ENCODE data around the gene RPS25.

DNA sequence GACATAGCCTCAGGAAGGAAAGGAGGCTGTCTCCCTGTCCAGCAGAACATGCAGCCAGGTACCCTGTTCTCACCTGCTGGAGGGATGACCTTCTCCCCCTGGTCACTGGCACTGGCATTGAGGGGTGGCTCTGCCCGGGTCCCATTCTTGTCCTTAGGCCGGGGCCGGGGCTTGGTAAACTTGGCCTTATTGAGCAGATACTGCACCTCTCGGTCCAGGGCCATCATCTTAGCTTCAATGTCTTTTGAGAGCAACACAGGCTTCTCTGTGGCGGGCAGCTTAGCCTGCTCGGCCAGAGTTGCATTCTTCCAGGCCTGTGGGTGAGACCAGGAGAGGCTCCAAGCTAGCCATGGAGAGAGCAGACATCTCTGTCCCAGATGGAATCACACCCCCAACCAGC is 28.3 kb upstream of the RPS25 start:
- TF ChIP-seq EP300 (IDR thresholded peaks at IDR 0.05; ENCODE audit: low read length) (no peak), CREB1 (IDR thresholded peaks at IDR 0.05) (no peak), CREB1 (CRISPR knock-in tag; IDR thresholded peaks at IDR 0.05) (no peak), POLR2A (conservative IDR thresholded peaks at IDR 0.05) (no peak), USF1 (CRISPR knock-in tag; IDR thresholded peaks at IDR 0.05) (no peak), MBD2 (IDR thresholded peaks at IDR 0.05; ENCODE audit: borderline replicate concordance, low read depth) (no peak), HLTF (IDR thresholded peaks at IDR 0.05) (no peak), HNRNPL (IDR thresholded peaks at IDR 0.05; ENCODE audit: low read depth, low read length) (no peak), TAF1 (IDR thresholded peaks at IDR 0.05; ENCODE audit: control insufficient read depth, extremely low read depth, insufficient read depth, low read length, severe bottlenecking) (no peak), SMARCB1 (IDR thresholded peaks at IDR 0.05; ENCODE audit: insufficient read length, low read depth) (no peak), RREB1 (CRISPR knock-in tag; IDR thresholded peaks at IDR 0.05) (no peak)

Data from K562 (cell line).